Measurements from ENCODE around the gene SPEM1. TPM values are rescaled to one million over a fixed set of nuclear protein-coding genes. Genes with fewer than 3 reads are reported as not detected.

Gene SPEM1
- total RNA-seq (2016; rRNA removed; fragmentation: Illumina TruSeq; extraction: Trizol) (not detected in 2 replicates), polyA plus RNA-seq (2011; rRNA removed) (not detected in 2 replicates), polyA minus RNA-seq (2011; rRNA and poly(A)+ RNA removed; ENCODE audit: low replicate concordance) (not detected in 2 replicates), Bru-seq, nascent RNA (not detected), BruChase-seq, experiment 1, labeled RNA remaining after a 6-hour chase (not detected), BruChase-seq, experiment 2, labeled RNA remaining after a 2-hour chase (not detected)
- not detected in 2 replicates for total RNA-seq (2016; cell fraction: cytosol; rRNA removed; fragmentation: Illumina TruSeq; extraction: Trizol; ENCODE audit: low read depth)
- not detected in 2 replicates for total RNA-seq (2016; cell fraction: insoluble cytoplasmic fraction; rRNA removed; fragmentation: Illumina TruSeq; extraction: Trizol)
- total RNA-seq (2016; cell fraction: membrane; rRNA removed; fragmentation: Illumina TruSeq; extraction: Trizol): not detected in 2 replicates
- not detected in 2 replicates for total RNA-seq (2016; cell fraction: nucleus; rRNA removed; fragmentation: Illumina TruSeq; extraction: Trizol)
- polyA plus RNA-seq (2011; cell fraction: cytosol; rRNA removed): not detected in 2 replicates
- 0.19 TPM in 1 of 2 replicates, not detected in the other for polyA plus RNA-seq (2011; cell fraction: nucleus; rRNA removed)
- polyA plus RNA-seq (2012): not detected in 2 replicates
- not detected in 2 replicates for polyA plus RNA-seq (2016; cell fraction: cytosol; fragmentation: Illumina TruSeq; extraction: Trizol; ENCODE audit: low read depth)
- not detected in 2 replicates for polyA plus RNA-seq (2016; cell fraction: insoluble cytoplasmic fraction; fragmentation: Illumina TruSeq; extraction: Trizol; ENCODE audit: low read depth)
- polyA plus RNA-seq (2016; cell fraction: membrane; fragmentation: Illumina TruSeq; extraction: Trizol; ENCODE audit: low read depth): not detected in 2 replicates
- polyA plus RNA-seq (2016; cell fraction: nucleus; fragmentation: Illumina TruSeq; extraction: Trizol; ENCODE audit: insufficient read depth, low read depth): not detected in 2 replicates
- not detected in 2 replicates for polyA minus RNA-seq (2011; cell fraction: cytosol; rRNA and poly(A)+ RNA removed)
- not detected in 2 replicates for polyA minus RNA-seq (2011; cell fraction: nucleus; rRNA and poly(A)+ RNA removed)
- long read RNA-seq, experiment 1: 0 reads
- long read RNA-seq, experiment 2: 0 reads

GRCh38 chr17:7419819-7420610, at the start of gene SPEM1:
Gene SPEM1 (plus strand): TSS chr17:7420324. CDS start chr17:7420385, 61 bp downstream.
- FAIRE-seq: no peak
- in situ Hi-C loops (cut with HindIII; ENCODE audit: extremely low pct_ligation_motif_present, low pct_unique_long_range_greater_than_20kb): no loop called here
- peak; percentile 13; the same call in 1 of the 3 replicates for ATAC-seq
- no peak within 1 kb of the TSS for H3K9ac ChIP-seq (ENCODE audit: insufficient read depth, low read depth, low read length)
- peaks cover 2 to 5% of the 10 kb centered on the region in 2 experiments; a peak in 1 of 5 replicates for H3K27me3 ChIP-seq (ENCODE audit: control insufficient read depth in 1 of 2, insufficient read depth in 2 of 2, low read length in 2 of 2)
- H4K20me1 ChIP-seq (ENCODE audit: insufficient read depth, low read length): no peaks in the 10 kb centered on the region
- H3K36me3 ChIP-seq (replicated peaks in 1 of 2; ENCODE audit: control insufficient read depth in 1 of 2, insufficient read depth in 2 of 2, low read length in 2 of 2): no peaks in the 10 kb centered on the region
- intact Hi-C loops (cut with micrococcal nuclease; ENCODE audit: unreplicated experiment): no loop called here
- H2AFZ ChIP-seq (ENCODE audit: low read length): no peak within 1 kb of the TSS
- ChIA-PET POLR2A (interaction anchor here (1.8 kb wide), 1 partner anchor 16 kb away, joined by 11 read pairs; the partner anchor contains the start of gene TMEM256), CTCF (ENCODE audit: low intra/inter-chr PET ratio, low total read pairs) (no interaction called here)
- TF ChIP-seq ATAD3A (CRISPR knock-in tag; IDR thresholded peaks at IDR 0.05) (no peak), MEF2D (CRISPR knock-in tag; IDR thresholded peaks at IDR 0.05) (no peak), ZNF34 (CRISPR knock-in tag; IDR thresholded peaks at IDR 0.05; ENCODE audit: borderline replicate concordance) (no peak), RAD21 (CRISPR knock-in tag; IDR thresholded peaks at IDR 0.05) (no peak), ATRX (CRISPR knock-in tag; IDR thresholded peaks at IDR 0.05; ENCODE audit: borderline replicate concordance) (no peak), KDM5B (CRISPR knock-in tag; IDR thresholded peaks at IDR 0.05; ENCODE audit: borderline replicate concordance) (no peak)
- no peak within 1 kb of the TSS for H3K27ac ChIP-seq (ENCODE audit: extremely low read length, insufficient read depth, low read length)
- no peak within 1 kb of the TSS for H3K4me2 ChIP-seq (ENCODE audit: low read depth, low read length)
- 53% methylated on average over 8 of the region's 17 CpGs for WGBS (ENCODE audit: low lambda C conversion rate)
- H3K9me3 ChIP-seq (ENCODE audit: low read length): no peaks in the 10 kb centered on the region
- peaks cover 13% of the 10 kb centered on the region; the same call in 1 of the 2 replicates for H3K4me1 ChIP-seq (ENCODE audit: insufficient read depth, low read length)
- no TSS peak for BruUV-seq (replicated peaks)
- H3K79me2 ChIP-seq (ENCODE audit: insufficient read depth, low read length): no peaks in the 10 kb centered on the region
- no peak for DNase-seq (ENCODE audit: low spot score)
- H3K4me3 ChIP-seq (replicated peaks in 1 of 3; ENCODE audit: insufficient read depth in 1 of 3, low read depth in 2 of 3, low read length in 3 of 3): no peak within 1 kb of the TSS
